Suprapubic skin (tissue), 3 donors: Measurements from ENCODE around the gene TMF1.

Experiments
- POLR2A ChIP-seq, 2 donors: fragments of 450-650 bp; IDR thresholded peaks; one replicate each; pipeline ENCODE4 v1.6.1; 2017; ENCODE audit warnings: antibody characterized with exemption in 2 of 2, mild to moderate bottlenecking in 2 of 2, moderate library complexity in 2 of 2
- TF ChIP-seq, protein P1 (sequence below), 2 donors: fragments of 200-600 bp in 1 of 2; fragments of 450-650 bp in 1 of 2; sonication (generic) in 1 of 2; IDR thresholded peaks; one replicate each; pipeline ENCODE4 v1.5.1; 2016 to 2019; ENCODE audit warnings: antibody characterized with exemption in 2 of 2, mild to moderate bottlenecking in 1 of 2, moderate library complexity in 1 of 2

DNA sequence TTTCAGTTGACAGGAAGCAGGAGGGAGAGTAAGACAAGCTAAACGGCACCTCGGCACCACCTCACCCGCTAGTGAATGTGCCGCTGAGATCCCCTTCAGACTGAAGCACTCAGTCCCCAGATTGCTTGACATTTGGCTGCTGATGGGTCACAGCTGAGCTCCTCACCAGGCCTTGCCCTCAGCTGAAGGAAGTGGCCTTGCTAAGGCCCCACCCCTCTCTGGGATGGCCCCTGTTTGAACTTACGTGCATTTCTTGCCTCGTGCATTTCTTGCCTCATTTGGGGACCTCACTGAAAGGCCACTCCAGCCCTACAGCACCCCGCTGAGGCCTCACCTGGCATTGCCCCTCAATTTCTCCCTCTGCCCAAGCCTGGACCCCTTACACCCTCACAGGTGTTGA lies 78.5 kb downstream of the TMF1 start:
- TF ChIP-seq POLR2A (IDR thresholded peaks at IDR 0.05): no peak
- TF ChIP-seq, protein P1, sequence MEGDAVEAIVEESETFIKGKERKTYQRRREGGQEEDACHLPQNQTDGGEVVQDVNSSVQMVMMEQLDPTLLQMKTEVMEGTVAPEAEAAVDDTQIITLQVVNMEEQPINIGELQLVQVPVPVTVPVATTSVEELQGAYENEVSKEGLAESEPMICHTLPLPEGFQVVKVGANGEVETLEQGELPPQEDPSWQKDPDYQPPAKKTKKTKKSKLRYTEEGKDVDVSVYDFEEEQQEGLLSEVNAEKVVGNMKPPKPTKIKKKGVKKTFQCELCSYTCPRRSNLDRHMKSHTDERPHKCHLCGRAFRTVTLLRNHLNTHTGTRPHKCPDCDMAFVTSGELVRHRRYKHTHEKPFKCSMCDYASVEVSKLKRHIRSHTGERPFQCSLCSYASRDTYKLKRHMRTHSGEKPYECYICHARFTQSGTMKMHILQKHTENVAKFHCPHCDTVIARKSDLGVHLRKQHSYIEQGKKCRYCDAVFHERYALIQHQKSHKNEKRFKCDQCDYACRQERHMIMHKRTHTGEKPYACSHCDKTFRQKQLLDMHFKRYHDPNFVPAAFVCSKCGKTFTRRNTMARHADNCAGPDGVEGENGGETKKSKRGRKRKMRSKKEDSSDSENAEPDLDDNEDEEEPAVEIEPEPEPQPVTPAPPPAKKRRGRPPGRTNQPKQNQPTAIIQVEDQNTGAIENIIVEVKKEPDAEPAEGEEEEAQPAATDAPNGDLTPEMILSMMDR (IDR thresholded peaks at IDR 0.05): no peak
